Mucosa of rectum (tissue), 2 donors: ENCODE results near the gene RNF32.

ENCODE experiments used
- H3K27ac ChIP-seq, 2 donors: one replicate each; pipeline ENCODE4 v1.7.0; 2013; ENCODE audit warnings: inconsistent platforms in 2 of 2, low read depth in 2 of 2, low read length in 2 of 2
- H3K27me3 ChIP-seq, 2 donors: one replicate each; pipeline ENCODE4 v1.7.0; 2013; ENCODE audit warnings: low read length in 2 of 2; ENCODE audit not compliant: control insufficient read depth in 2 of 2, insufficient read depth in 2 of 2
- H3K36me3 ChIP-seq, 2 donors: one replicate each; pipeline ENCODE4 v1.7.0; 2013; ENCODE audit warnings: low read length in 2 of 2; ENCODE audit not compliant: control insufficient read depth in 2 of 2, insufficient read depth in 2 of 2
- H3K4me1 ChIP-seq, 2 donors: one replicate each; pipeline ENCODE4 v1.7.0; 2013; ENCODE audit warnings: low read length in 2 of 2, mild to moderate bottlenecking in 1 of 2; ENCODE audit not compliant: control insufficient read depth in 2 of 2, insufficient read depth in 2 of 2
- H3K4me3 ChIP-seq, 2 donors: one replicate each; pipeline ENCODE4 v1.7.0; 2013; ENCODE audit warnings: low read length in 2 of 2
- H3K9ac ChIP-seq, 2 donors: one replicate each; pipeline ENCODE4 v1.7.0; 2013; ENCODE audit warnings: low read length in 2 of 2, low read depth in 1 of 2, mild to moderate bottlenecking in 1 of 2
- H3K9me3 ChIP-seq, 2 donors: one replicate each; pipeline ENCODE4 v1.7.0; 2013; ENCODE audit warnings: low read length in 2 of 2; ENCODE audit not compliant: control insufficient read depth in 2 of 2
- donor health status: healthy.
- donor health status: Normal muscosa, but diverticular disease.

RNF32 gene

DNA sequence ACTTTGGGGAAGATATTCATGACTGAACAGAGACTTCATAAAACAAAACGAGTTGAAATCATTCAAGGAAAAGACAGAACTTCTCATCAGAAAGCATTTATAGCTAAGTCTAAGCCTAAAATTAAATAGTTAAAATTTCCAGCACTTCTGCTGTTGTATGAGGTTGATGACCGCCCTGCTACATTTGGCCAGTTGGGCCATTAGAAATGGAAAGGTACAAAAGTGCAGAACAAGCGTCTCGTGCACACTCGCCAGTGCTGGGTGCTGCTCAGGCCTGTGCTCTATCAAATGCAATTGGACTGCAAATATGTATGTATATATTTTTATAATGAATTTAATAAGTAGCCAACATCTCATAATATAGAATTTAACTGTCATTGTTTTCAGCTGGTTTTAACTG, 34.4 kb upstream of the RNF32 start:
- Histone ChIP-seq H3K4me3 (no peak overlapping the region), H3K9me3 (no peaks in the 10 kb centered on the region), H3K27ac (no peak overlapping the region), H3K4me1 (peaks cover 18 to 52% of the 10 kb centered on the region in 2 donors), H3K36me3 (no peaks in the 10 kb centered on the region), H3K27me3 (no peaks in the 10 kb centered on the region), H3K9ac (no peak overlapping the region)

DNA sequence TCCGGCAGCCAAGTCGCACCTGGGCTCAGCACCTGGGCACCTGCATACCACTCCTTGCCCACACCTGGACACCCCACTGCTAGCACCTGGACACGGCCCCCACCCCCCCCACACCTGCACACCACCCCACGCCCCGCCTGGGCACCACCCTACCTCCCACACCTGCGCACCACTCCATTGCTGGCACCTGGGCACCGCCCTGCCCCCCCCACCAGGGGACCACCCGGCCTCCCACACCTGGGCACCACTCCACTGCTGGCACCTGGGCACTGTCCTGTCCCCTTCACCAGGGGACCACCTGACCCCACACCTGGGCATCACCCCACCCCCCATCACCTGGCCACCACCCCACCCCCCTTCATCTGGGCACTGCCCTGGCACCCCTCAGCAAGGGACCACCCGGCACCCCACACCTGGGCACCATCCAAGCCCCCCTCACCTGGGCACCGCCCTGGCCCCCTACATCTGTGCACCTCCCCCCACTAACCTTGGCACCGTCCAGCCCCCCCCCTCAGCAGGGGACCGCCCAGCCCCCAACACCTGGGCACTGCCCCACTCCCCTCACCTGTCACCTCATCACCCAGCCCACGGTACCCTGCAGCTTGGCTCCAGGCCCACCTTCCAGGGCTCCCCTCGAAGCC, 33.8 kb upstream of the RNF32 start:
- no peak overlapping the region for H3K27ac ChIP-seq
- peak overlapping the region in 1 of 2 donors; percentile 48 for H3K4me3 ChIP-seq
- H3K4me1 ChIP-seq, result peaks cover 18 to 59% of the 10 kb centered on the region in 2 donors
- H3K27me3 ChIP-seq, result no peaks in the 10 kb centered on the region
- peak overlapping the region in 1 of 2 donors; percentile 56 for H3K9ac ChIP-seq
- H3K36me3 ChIP-seq, result no peaks in the 10 kb centered on the region
- H3K9me3 ChIP-seq, result no peaks in the 10 kb centered on the region

DNA sequence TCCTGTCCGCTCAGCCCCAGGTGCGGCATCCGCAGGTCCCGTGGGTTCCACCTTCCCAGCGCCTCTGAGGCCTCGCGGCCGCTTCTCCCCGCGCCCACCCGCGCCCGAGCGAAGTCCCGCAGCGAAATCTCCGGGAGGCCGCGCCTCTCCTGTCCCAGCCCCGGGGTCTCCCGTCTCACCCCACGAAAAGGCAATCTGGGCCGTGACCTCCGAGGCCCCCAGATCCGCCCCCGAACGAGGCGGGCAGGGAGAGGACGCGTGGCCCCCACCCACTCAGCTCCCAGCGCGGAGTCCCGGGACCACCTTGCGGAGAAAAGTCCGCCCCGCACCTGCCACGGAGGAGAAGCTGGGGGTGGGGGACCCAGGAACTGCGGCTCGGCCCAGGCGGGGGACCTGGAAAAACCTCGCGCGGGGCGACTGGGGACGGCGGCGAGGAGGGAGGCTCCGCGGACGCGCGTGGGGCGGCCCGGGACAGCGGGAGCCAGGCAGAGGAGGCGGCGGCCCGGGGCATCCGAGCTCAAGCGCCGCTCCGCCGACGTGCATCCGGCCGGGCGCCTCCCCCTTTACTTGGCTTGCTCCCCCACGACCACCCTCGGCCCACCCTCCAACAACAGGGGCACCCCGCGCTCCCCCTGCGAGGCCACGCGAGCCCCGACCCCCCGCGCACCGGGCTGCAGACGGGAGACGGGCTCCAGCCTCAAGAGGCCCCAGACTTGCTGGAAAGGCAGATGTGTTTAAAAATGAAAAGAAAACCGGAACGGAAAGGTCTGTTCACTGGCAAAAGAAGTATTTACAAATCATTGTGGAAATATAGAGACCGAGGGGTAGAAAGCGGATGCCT, 33.0 kb upstream of the RNF32 start:
- no peaks in the 10 kb centered on the region for H3K36me3 ChIP-seq
- peak overlapping the region; percentile 74 to 83 for H3K27ac ChIP-seq

DNA sequence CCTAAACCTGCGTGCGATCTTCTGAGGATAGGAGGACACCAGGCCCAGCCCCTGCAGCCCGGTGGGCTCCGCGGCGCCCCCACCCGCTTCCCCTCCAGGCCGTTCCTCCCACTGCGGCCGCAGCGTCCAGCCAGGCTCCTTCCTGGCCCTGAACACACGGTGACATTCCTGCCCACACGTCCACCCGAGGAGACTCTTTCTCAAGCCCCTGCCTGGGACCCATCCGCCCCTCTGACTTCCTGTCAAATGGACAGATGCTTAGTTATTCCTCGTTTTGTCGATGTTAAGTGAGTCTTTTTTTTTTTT, 32.4 kb upstream of the RNF32 start:
- Histone ChIP-seq H3K27ac (peak overlapping the region; percentile 74 to 83), H3K9me3 (no peaks in the 10 kb centered on the region), H3K9ac (peak overlapping the region in 1 of 2 donors; percentile 56), H3K4me3 (peak overlapping the region; percentile 48 to 54), H3K27me3 (no peaks in the 10 kb centered on the region), H3K36me3 (no peaks in the 10 kb centered on the region), H3K4me1 (peaks cover 17 to 54% of the 10 kb centered on the region in 2 donors)

More for the DNA sequence above, 33.0 kb upstream of the RNF32 start:
- no peaks in the 10 kb centered on the region for H3K9me3 ChIP-seq
- H3K4me1 ChIP-seq, result peaks cover 15 to 55% of the 10 kb centered on the region in 2 donors
- H3K27me3 ChIP-seq, result no peaks in the 10 kb centered on the region
- peak overlapping the region in 1 of 2 donors; percentile 56 for H3K9ac ChIP-seq
- peak overlapping the region; percentile 48 to 54 for H3K4me3 ChIP-seq

DNA sequence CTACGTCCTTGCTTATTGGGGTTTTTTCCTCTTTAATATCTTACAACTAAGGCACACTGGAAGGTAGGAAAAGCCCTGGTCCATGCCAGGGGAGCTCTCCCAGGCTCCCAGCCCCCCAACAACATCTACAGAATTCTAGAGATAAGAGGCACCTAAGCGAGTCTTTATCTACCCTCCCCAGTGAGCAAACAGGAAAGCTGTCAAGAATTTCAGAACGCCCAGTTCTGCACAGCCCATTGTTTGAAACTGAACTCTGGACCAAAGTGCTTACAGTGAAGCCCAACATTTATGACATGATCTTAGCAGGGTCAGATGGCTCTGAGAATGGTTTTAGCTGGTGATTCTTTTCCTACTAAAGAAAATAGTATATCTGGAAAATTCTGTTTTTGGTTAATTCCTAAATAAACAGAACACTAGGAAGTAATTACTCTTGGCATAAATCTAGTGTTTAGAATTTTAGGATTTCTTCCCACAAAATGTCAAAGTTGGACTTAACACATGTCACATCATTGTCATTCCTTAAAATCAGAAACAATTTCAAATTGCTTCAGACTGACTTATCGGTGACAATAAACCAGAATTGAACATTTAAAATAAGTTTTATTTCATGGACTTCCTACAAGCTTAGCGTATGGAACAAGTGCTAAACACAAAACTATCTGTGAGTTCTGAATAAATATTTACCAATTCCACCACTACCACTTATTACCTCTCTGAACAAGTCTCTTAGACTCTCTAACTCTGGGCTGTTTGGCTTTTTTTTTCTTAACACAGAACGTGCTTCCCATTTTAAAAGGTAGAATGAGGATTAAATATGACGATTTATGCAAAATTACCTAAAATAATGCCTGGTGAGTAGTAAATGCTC, 31.3 kb upstream of the RNF32 start:
- H3K4me3 ChIP-seq, result peak overlapping the region; percentile 29 to 31
- H3K27me3 ChIP-seq, result no peaks in the 10 kb centered on the region
- H3K4me1 ChIP-seq, result peaks cover 16 to 52% of the 10 kb centered on the region in 2 donors
- no peaks in the 10 kb centered on the region for H3K9me3 ChIP-seq
- H3K9ac ChIP-seq, result peak overlapping the region; percentile 9 to 41
- no peaks in the 10 kb centered on the region for H3K36me3 ChIP-seq
- peak overlapping the region; percentile 74 to 83 for H3K27ac ChIP-seq

DNA sequence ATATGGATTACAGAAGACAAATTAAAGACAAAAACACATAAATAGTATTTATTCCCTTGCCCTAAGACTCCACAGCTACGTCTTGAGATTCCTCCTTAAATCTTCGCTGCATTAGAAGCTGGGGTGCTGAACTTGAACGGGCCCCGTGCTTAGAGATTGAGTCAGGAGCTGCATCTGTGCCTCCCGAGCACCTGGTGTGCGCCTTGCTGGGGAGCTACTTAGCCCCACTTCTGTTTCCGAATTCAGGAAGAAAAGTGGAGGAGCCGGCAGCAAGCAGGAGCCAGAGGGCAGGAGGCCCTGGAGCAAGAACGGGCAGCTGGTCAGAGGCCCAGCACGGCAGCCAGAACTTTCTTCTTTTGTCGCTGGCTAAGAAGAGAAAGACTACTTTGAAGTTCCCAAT, 30.4 kb upstream of the RNF32 start:
- Histone ChIP-seq H3K9ac (no peak overlapping the region), H3K27me3 (no peaks in the 10 kb centered on the region), H3K36me3 (no peaks in the 10 kb centered on the region), H3K9me3 (no peaks in the 10 kb centered on the region), H3K27ac (no peak overlapping the region), H3K4me1 (peaks cover 14 to 43% of the 10 kb centered on the region in 2 donors), H3K4me3 (no peak overlapping the region)

DNA sequence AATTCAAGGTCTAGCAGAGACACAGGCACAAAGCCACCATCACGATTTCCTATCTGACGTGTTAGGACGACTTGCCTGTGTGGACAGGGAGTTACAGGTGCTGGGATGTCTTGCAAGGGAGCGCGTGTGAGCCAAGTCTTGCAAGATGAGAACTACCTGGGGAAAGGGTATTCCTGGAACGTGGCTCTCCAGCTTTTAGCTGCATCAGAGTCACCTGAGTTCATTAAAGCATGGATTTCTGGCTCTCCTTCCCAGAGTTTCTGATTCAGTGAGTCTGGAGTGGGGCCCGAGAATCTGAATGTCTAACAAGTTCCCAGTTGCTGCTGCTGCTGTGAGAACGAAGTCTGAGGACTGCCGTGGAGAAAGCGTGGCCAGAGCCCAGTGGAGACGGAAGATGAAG, 30.0 kb upstream of the RNF32 start:
- Histone ChIP-seq H3K4me1 (peaks cover 17 to 46% of the 10 kb centered on the region in 2 donors), H3K27ac (no peak overlapping the region)

DNA sequence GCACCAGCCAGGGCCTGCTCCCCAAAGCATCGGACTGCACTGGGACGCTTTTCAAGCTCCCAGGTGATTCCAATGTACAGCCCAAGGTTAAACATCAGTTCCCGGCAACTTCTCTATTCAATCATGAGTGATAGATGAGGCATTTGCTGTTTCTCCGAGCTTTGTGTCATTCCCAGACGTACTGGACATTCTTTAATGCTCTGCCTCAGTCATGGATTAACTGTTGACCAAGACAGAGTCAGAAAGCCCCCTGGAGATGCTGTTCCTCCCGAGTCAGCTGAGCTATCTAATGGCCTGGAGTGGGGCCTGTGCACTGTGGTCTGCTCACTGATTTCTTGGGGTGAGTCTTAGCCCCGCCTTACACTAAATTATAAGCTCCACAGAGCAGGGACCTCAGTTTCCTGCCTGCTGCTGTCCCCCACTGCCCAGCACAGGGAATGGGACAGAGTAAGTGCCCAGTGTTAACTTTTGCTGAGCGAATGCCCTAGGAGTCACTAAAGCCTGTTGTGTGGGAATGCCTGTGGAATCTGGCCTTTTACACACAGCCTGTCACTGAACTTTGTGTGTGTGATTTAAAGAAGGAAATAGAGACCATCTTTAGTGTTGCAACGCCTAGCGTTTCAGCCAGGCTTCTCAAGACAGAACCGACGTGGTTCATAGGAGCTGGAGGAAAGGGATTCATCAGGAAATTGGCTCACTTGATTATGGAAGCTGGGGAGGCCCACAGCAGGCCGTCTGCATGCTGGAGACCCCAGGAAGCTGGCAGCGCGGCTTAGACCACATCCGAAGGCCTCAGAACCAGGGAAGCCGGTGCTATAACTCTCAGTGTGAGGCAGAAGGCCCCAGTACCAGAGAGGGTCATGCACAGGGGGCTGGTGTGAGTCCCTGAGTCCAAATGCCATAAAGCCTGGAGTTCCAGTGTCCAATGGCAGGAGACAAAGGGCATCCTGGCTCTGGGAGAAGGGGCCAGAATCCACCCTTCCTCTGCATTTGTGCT, 29.3 kb upstream of the RNF32 start:
- no peaks in the 10 kb centered on the region for H3K36me3 ChIP-seq
- H3K9ac ChIP-seq, result no peak overlapping the region
- peaks cover 0 to 2% of the 10 kb centered on the region in 2 donors for H3K27me3 ChIP-seq
- no peaks in the 10 kb centered on the region for H3K9me3 ChIP-seq
- peaks cover 19 to 42% of the 10 kb centered on the region in 2 donors for H3K4me1 ChIP-seq
- H3K27ac ChIP-seq, result no peak overlapping the region
- H3K4me3 ChIP-seq, result no peak overlapping the region

More for the DNA sequence above, 30.0 kb upstream of the RNF32 start:
- no peak overlapping the region for H3K9ac ChIP-seq
- peaks cover 0 to under 1% of the 10 kb centered on the region in 2 donors for H3K27me3 ChIP-seq
- no peaks in the 10 kb centered on the region for H3K36me3 ChIP-seq
- H3K4me3 ChIP-seq, result no peak overlapping the region
- H3K9me3 ChIP-seq, result no peaks in the 10 kb centered on the region

DNA sequence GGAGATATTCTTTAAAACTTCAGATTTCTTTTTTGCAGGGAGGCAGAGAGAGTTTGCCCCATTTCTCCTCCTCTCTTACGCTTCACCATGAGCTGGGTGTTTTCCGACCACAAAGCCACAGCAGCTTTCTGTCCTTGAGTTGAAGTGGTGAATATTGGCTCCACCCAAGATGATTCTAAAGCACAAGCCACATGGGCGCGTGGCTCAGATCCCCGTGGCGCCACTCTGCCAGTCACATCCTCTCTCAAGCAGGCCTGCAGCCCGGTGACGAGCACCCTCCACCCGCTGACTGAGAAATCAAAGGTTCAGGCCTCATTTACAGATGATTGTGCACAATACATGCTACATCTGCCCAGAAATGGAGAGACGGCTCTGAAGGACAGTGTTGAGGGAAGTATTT, 27.6 kb upstream of the RNF32 start:
- no peak overlapping the region for H3K4me3 ChIP-seq
- no peaks in the 10 kb centered on the region for H3K36me3 ChIP-seq
- H3K27ac ChIP-seq, result no peak overlapping the region
- H3K27me3 ChIP-seq, result peaks cover 0 to 2% of the 10 kb centered on the region in 2 donors
- H3K4me1 ChIP-seq, result peaks cover 18 to 46% of the 10 kb centered on the region in 2 donors
- no peak overlapping the region for H3K9ac ChIP-seq
- H3K9me3 ChIP-seq, result no peaks in the 10 kb centered on the region
